Activated naive CD4-positive, alpha-beta T cell treated with anti-CD3 and anti-CD28 coated beads for 36 hours (primary cell): ENCODE data around the gene TEX51. TPM values are rescaled to one million over a fixed set of nuclear protein-coding genes. Genes with fewer than 3 reads are reported as not detected.

ENCODE experiments used
- total RNA-seq, 2 experiments: library from RNA; stranded (reverse); gene quantifications; one replicate each; pipeline ENCODE4 v1.2.3, GENCODE V29; 2021

Gene TEX51
- total RNA-seq, 2 experiments from 2014 or later, result not detected

Other genes with a start within 250 kb of the TEX51 start
- gene GYPC, start 242.7 kb upstream of the TEX51 start, total RNA-seq, result 100 to 1,000 TPM; 150 to 155 TPM
- 10 to 100 TPM; 50.4 to 51.1 TPM for gene BIN1, start 208.3 kb downstream of the TEX51 start, total RNA-seq